OCI-LY1 (cell line): ENCODE measurements around the gene HNRNPM.

Source experiments
- H2AFZ ChIP-seq: fragments of 200-600 bp; sonication (generic), shearing (Covaris generic); 2 replicates; pipeline ENCODE4 v1.6.0; 2014; ENCODE audit warnings: antibody characterized with exemption, mild to moderate bottlenecking, low read length
- H3F3A ChIP-seq: fragments of 200-600 bp; sonication (generic), shearing (Covaris generic); 2 replicates; pipeline ENCODE4 v1.6.0; 2014; ENCODE audit warnings: mild to moderate bottlenecking, antibody characterized with exemption, low read length, moderate library complexity; ENCODE audit not compliant: insufficient read depth
- H3K27ac ChIP-seq: fragments of 200-600 bp; sonication (generic); 2 replicates; pipeline ENCODE4 v1.5.1; 2014; ENCODE audit warnings: low read length, mixed run types, mild to moderate bottlenecking, low read depth; ENCODE audit not compliant: poor library complexity, severe bottlenecking
- H3K27me3 ChIP-seq: fragments of 200-600 bp; sonication (generic); 2 replicates; pipeline ENCODE4 v1.6.0; 2014; ENCODE audit warnings: antibody characterized with exemption, mild to moderate bottlenecking, low read length, moderate library complexity; ENCODE audit not compliant: insufficient read depth
- H3K36me3 ChIP-seq: fragments of 200-600 bp; sonication (generic); 2 replicates; pipeline ENCODE4 v1.6.1; 2014; ENCODE audit warnings: mild to moderate bottlenecking, antibody characterized with exemption, low read length, moderate library complexity, mixed read lengths; ENCODE audit not compliant: insufficient read depth
- H3K4me1 ChIP-seq: fragments of 200-600 bp; sonication (generic); 2 replicates; pipeline ENCODE4 v1.5.1; 2014; ENCODE audit warnings: mild to moderate bottlenecking, low read length, moderate library complexity; ENCODE audit not compliant: insufficient read depth, severe bottlenecking
- H3K4me2 ChIP-seq: fragments of 200-600 bp; sonication (generic), shearing (Covaris generic); 2 replicates; pipeline ENCODE4 v1.6.1; 2014; ENCODE audit warnings: low read length
- H3K4me3 ChIP-seq: fragments of 200-600 bp; sonication (generic); 2 replicates; pipeline ENCODE4 v1.5.1; 2014; ENCODE audit warnings: low read length, low read depth, mild to moderate bottlenecking, mixed read lengths; ENCODE audit not compliant: poor library complexity, severe bottlenecking
- H3K79me2 ChIP-seq: fragments of 200-600 bp; shearing (Covaris generic); 2 replicates; pipeline ENCODE4 v1.6.1; 2016; ENCODE audit warnings: mixed run types, low read length, mixed read lengths; ENCODE audit not compliant: insufficient read depth
- H3K9ac ChIP-seq: fragments of 200-600 bp; sonication (generic), shearing (Covaris generic); 2 replicates; pipeline ENCODE4 v1.6.1; 2014; ENCODE audit warnings: mild to moderate bottlenecking, low read length, mixed read lengths
- H3K9me2 ChIP-seq: fragments of 200-600 bp; sonication (generic), shearing (Covaris generic); 2 replicates; pipeline ENCODE4 v1.6.1; 2014; ENCODE audit warnings: low read depth, mild to moderate bottlenecking, low read length, mixed read lengths
- H3K9me3 ChIP-seq: fragments of 200-600 bp; shearing (Covaris generic); 2 replicates; pipeline ENCODE4 v1.6.1; 2014; ENCODE audit warnings: low read length, mixed read lengths
- H4K20me1 ChIP-seq: fragments of 200-600 bp; sonication (generic), shearing (Covaris generic); 2 replicates; pipeline ENCODE4 v1.6.0; 2016; ENCODE audit warnings: mild to moderate bottlenecking, low read length; ENCODE audit not compliant: insufficient read depth
- EZH2 ChIP-seq: fragments of 200-600 bp; sonication (generic), shearing (Covaris generic); IDR thresholded peaks from 2 replicates; pipeline ENCODE4 v1.8.0; 2017; ENCODE audit warnings: borderline replicate concordance, mixed run types, mild to moderate bottlenecking, antibody characterized with exemption, low read length, moderate library complexity, mixed read lengths
- TF ChIP-seq, protein P1 (sequence below): fragments of 200-600 bp; sonication (generic), shearing (Covaris generic); IDR thresholded peaks from 2 replicates; pipeline ENCODE4 v1.5.1; 2017; ENCODE audit warnings: mild to moderate bottlenecking, antibody characterized with exemption, low read length, moderate library complexity, mixed read lengths

Gene HNRNPM

DNA sequence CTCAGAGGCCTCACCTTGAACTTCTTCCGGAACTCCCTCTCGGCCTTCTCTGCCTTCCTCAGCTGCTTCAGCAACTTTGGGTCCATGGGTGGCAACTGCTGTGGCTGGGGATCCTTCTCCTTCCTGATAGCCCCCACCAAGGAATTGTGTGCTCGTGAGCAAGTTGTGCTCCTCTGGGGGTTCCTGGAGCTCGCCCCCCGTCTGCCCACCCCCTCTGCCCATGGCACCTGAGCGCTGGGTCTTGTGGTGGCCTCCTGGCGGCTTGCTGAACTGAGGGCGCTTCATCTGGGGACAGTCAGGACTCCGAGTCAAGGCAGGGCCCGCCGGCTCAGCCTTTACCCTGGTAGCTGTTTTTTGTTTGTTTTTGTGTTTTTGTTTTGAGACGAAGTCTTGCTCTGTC lies 46.1 kb downstream of the HNRNPM start:
- no peaks in the 10 kb centered on the region for H3K9me3 ChIP-seq
- no peak overlapping the region for H3K4me2 ChIP-seq
- no peak overlapping the region for H3K4me3 ChIP-seq
- H3K27ac ChIP-seq: no peak overlapping the region
- no peak overlapping the region for H3K9ac ChIP-seq
- no peaks in the 10 kb centered on the region for H3K4me1 ChIP-seq
- no peaks in the 10 kb centered on the region for H4K20me1 ChIP-seq
- no peaks in the 10 kb centered on the region for H3K27me3 ChIP-seq
- peaks cover 34% of the 10 kb centered on the region for H3K36me3 ChIP-seq
- no peaks in the 10 kb centered on the region for H3F3A ChIP-seq
- H3K9me2 ChIP-seq: no peaks in the 10 kb centered on the region
- no peak for TF ChIP-seq EZH2
- TF ChIP-seq, protein P1, sequence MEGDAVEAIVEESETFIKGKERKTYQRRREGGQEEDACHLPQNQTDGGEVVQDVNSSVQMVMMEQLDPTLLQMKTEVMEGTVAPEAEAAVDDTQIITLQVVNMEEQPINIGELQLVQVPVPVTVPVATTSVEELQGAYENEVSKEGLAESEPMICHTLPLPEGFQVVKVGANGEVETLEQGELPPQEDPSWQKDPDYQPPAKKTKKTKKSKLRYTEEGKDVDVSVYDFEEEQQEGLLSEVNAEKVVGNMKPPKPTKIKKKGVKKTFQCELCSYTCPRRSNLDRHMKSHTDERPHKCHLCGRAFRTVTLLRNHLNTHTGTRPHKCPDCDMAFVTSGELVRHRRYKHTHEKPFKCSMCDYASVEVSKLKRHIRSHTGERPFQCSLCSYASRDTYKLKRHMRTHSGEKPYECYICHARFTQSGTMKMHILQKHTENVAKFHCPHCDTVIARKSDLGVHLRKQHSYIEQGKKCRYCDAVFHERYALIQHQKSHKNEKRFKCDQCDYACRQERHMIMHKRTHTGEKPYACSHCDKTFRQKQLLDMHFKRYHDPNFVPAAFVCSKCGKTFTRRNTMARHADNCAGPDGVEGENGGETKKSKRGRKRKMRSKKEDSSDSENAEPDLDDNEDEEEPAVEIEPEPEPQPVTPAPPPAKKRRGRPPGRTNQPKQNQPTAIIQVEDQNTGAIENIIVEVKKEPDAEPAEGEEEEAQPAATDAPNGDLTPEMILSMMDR: no peak
- H2AFZ ChIP-seq: no peak overlapping the region
- no peaks in the 10 kb centered on the region for H3K79me2 ChIP-seq

DNA sequence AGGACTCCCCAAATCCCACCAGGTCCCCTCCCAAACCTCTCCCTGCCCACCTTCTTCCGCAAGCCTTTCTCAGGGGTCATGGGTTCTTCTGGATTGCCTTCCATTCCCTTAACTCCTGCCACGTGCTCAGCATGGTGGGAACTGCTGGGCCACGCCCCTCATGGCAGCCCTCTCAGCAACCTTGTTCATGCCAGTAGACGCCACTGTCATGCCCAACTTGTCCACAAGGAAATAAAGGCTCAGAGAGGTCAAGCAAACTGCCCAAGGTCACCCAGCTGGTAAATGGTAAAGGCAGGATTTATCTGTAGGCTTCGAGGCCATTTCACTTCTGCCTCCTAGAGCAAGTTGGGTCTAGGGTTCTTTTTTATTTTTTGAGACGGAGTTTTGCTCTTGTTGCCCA lies 46.8 kb downstream of the HNRNPM start:
- no peaks in the 10 kb centered on the region for H3K79me2 ChIP-seq
- H3K4me1 ChIP-seq: no peaks in the 10 kb centered on the region
- no peaks in the 10 kb centered on the region for H4K20me1 ChIP-seq
- H3K4me3 ChIP-seq: no peak overlapping the region
- H3K27me3 ChIP-seq: no peaks in the 10 kb centered on the region
- peaks cover 27% of the 10 kb centered on the region for H3K36me3 ChIP-seq
- no peak overlapping the region for H3K4me2 ChIP-seq
- no peak for TF ChIP-seq EZH2
- TF ChIP-seq, protein P1: no peak
- H3K9me3 ChIP-seq: no peaks in the 10 kb centered on the region
- H3F3A ChIP-seq: no peaks in the 10 kb centered on the region
- no peak overlapping the region for H2AFZ ChIP-seq
- no peak overlapping the region for H3K27ac ChIP-seq
- no peaks in the 10 kb centered on the region for H3K9me2 ChIP-seq
- no peak overlapping the region for H3K9ac ChIP-seq

GRCh38 chr19:8494158-8494557 lies 49.4 kb downstream of the HNRNPM start:
- no peak overlapping the region for H2AFZ ChIP-seq
- no peak overlapping the region for H3K9ac ChIP-seq
- TF ChIP-seq, protein P1: no peak
- no peak for TF ChIP-seq EZH2
- H3K27ac ChIP-seq: no peak overlapping the region
- H3K4me1 ChIP-seq: no peaks in the 10 kb centered on the region
- no peaks in the 10 kb centered on the region for H3K27me3 ChIP-seq
- peaks cover under 1% of the 10 kb centered on the region; the same call in 1 of the 2 replicates for H3K36me3 ChIP-seq
- H4K20me1 ChIP-seq: no peaks in the 10 kb centered on the region
- no peaks in the 10 kb centered on the region for H3K9me3 ChIP-seq
- H3K9me2 ChIP-seq: no peaks in the 10 kb centered on the region
- H3F3A ChIP-seq: no peaks in the 10 kb centered on the region
- H3K4me2 ChIP-seq: no peak overlapping the region
- no peak overlapping the region for H3K4me3 ChIP-seq
- H3K79me2 ChIP-seq: no peaks in the 10 kb centered on the region
